Karpas-422 (cell line): ENCODE measurements around the gene FLAD1. TPM values are rescaled to one million over a fixed set of nuclear protein-coding genes. Genes with fewer than 3 reads are reported as not detected.

Source experiments
- DNase-seq: peaks from one replicate; pipeline ENCODE4 v3.0.0-alpha.2; 2015
- H2AFZ ChIP-seq: fragments of 200-600 bp; sonication (generic); 2 replicates; pipeline ENCODE4 v1.6.1; 2014; ENCODE audit warnings: antibody characterized with exemption, low read length, mixed read lengths
- H3K27ac ChIP-seq: fragments of 200-600 bp; sonication (generic); 2 replicates; pipeline ENCODE4 v1.5.1; 2014; ENCODE audit warnings: mild to moderate bottlenecking, low read length, moderate library complexity
- H3K27me3 ChIP-seq: fragments of 200-600 bp; sonication (generic); 2 replicates; pipeline ENCODE4 v1.6.1; 2014; ENCODE audit warnings: low read length, mixed read lengths
- H3K36me3 ChIP-seq: fragments of 200-600 bp; sonication (generic); 2 replicates; pipeline ENCODE4 v1.6.1; 2014; ENCODE audit warnings: low read length, mixed read lengths; ENCODE audit not compliant: insufficient read depth
- H3K4me1 ChIP-seq: fragments of 200-600 bp; sonication (generic); 2 replicates; pipeline ENCODE4 v1.6.1; 2014; ENCODE audit warnings: mild to moderate bottlenecking, low read length, mixed read lengths
- H3K4me2 ChIP-seq: fragments of 200-600 bp; sonication (generic); 2 replicates; pipeline ENCODE4 v1.6.1; 2014; ENCODE audit warnings: low read length, low read depth, mild to moderate bottlenecking; ENCODE audit not compliant: poor library complexity, severe bottlenecking
- H3K4me3 ChIP-seq: fragments of 200-600 bp; sonication (generic); 2 replicates; pipeline ENCODE4 v1.5.1; 2014; ENCODE audit warnings: mild to moderate bottlenecking, antibody characterized with exemption, low read length, mixed read lengths
- H3K79me2 ChIP-seq: fragments of 200-600 bp; sonication (generic); 2 replicates; pipeline ENCODE4 v1.6.1; 2014; ENCODE audit warnings: mild to moderate bottlenecking, low read length, mixed read lengths
- H3K9ac ChIP-seq: fragments of 200-600 bp; sonication (generic); 2 replicates; pipeline ENCODE4 v1.6.0; 2014; ENCODE audit warnings: low read length
- H3K9me2 ChIP-seq: fragments of 200-600 bp; sonication (generic), shearing (Covaris generic); replicated peaks from 2 replicates; pipeline ENCODE4 v1.6.0; 2014; ENCODE audit warnings: mild to moderate bottlenecking, low read length, moderate library complexity; ENCODE audit not compliant: insufficient read depth
- H3K9me3 ChIP-seq: fragments of 300-700, 200-600 bp; sonication (generic); 2 replicates; pipeline ENCODE4 v1.6.1; 2014; ENCODE audit warnings: low read length, mixed read lengths
- H4K20me1 ChIP-seq: fragments of 200-600 bp; sonication (generic); 2 replicates; pipeline ENCODE4 v1.6.1; 2014; ENCODE audit warnings: mild to moderate bottlenecking, antibody characterized with exemption, low read length, low read depth; ENCODE audit not compliant: insufficient read depth
- total RNA-seq: library from RNA; depleted of rRNA; stranded (reverse); fragments of >200 nt; shearing (Covaris generic); gene quantifications from 2 replicates; pipeline ENCODE4 v1.2.3, GENCODE V29; 2014; ENCODE audit warnings: low replicate concordance

Gene FLAD1
- total RNA-seq, 1 experiment from 2014 or later = 48.7 TPM

GRCh38 chr1:154945962-154946850 is 36.9 kb upstream of the FLAD1 start:
- Histone ChIP-seq H3K4me1 (peaks cover 58% of the 10 kb centered on the region), H3K36me3 (0 out of 2 replicates have a peak, but pooled peaks cover 3% of the 10 kb centered on the region), H3K9me2 (no peaks in the 10 kb centered on the region), H3K4me3 (no peak overlapping the region), H3K27ac (peak overlapping the region; percentile 98; the same call in 1 of the 2 replicates), H3K9me3 (no peaks in the 10 kb centered on the region), H3K4me2 (no peak overlapping the region), H2AFZ (no peak overlapping the region), H3K79me2 (peaks cover 18% of the 10 kb centered on the region), H3K9ac (peak overlapping the region; percentile 97), H4K20me1 (no peaks in the 10 kb centered on the region), H3K27me3 (no peaks in the 10 kb centered on the region)
- DNase-seq = no peak

- H3K36me3 ChIP-seq = 0 out of 2 replicates have a peak, but pooled peaks cover 3% of the 10 kb centered on the region
- H3K79me2 ChIP-seq = peaks cover 16% of the 10 kb centered on the region; the same call in 1 of the 2 replicates
- H3K27ac ChIP-seq = 0 out of 2 replicates have a peak overlapping the region, but pooled peaks have one; percentile 1
Observed at GRCh38 chr1:154948079-154948478, 35.1 kb upstream of the FLAD1 start.

DNA sequence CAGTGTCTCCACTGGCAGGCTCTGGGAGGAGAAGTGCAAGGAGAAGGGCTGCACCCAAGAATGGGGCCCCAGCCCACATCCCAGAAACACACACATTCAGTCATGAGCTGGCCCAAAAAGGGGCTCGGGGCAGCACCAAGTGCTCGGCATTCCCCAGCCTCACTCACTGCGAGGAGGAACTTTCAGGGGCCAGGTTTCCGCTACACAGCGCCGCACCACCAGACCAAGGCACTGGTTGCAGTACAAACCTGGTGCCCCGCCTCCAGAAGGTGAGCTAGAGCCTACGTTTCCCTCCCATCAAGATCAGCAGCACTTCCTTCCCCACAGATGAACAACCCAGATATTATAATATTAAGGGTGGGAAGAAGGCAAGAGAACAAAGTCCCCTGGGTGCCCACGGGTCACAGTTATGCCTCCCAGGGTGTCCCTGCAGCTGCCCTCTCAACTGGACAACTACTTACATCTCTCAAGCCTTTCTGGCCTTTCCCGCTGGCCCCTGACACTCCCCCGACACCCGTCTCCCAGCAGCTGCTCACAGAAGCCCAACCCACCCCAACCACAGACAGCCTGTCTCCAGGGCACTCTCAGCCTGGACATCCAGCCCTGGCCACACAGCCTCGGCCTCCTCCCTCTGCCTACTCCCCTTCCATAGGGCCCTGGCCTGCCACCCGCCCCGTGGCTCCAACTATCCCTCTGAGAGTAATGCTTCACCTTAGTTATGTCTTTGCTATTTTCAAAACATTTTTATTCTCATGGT is 31.1 kb upstream of the FLAD1 start:
- peaks cover 64% of the 10 kb centered on the region for H3K4me1 ChIP-seq

More at GRCh38 chr1:154948079-154948478, 35.1 kb upstream of the FLAD1 start:
- H4K20me1 ChIP-seq = no peaks in the 10 kb centered on the region
- H3K9me2 ChIP-seq = no peaks in the 10 kb centered on the region
- no peaks in the 10 kb centered on the region for H3K27me3 ChIP-seq
- no peaks in the 10 kb centered on the region for H3K9me3 ChIP-seq
- H2AFZ ChIP-seq = no peak overlapping the region
- H3K4me2 ChIP-seq = no peak overlapping the region
- H3K4me3 ChIP-seq = no peak overlapping the region
- DNase-seq = no peak
- H3K9ac ChIP-seq = no peak overlapping the region
- H3K4me1 ChIP-seq = peaks cover 58% of the 10 kb centered on the region

GRCh38 chr1:154952664-154953063 is 30.5 kb upstream of the FLAD1 start:
- DNase-seq = no peak
- no peak overlapping the region for H2AFZ ChIP-seq
- H3K4me2 ChIP-seq = peak overlapping the region; percentile 83
- peaks cover 35% of the 10 kb centered on the region for H3K79me2 ChIP-seq
- peak overlapping the region; percentile 72; the same call in 1 of the 2 replicates for H3K4me3 ChIP-seq
- peaks cover 64% of the 10 kb centered on the region for H3K4me1 ChIP-seq
- H3K27me3 ChIP-seq = no peaks in the 10 kb centered on the region
- no peaks in the 10 kb centered on the region for H3K9me2 ChIP-seq
- H3K9me3 ChIP-seq = no peaks in the 10 kb centered on the region
- H3K27ac ChIP-seq = peak overlapping the region; percentile 88
- peak overlapping the region; percentile 74 for H3K9ac ChIP-seq
- no peaks in the 10 kb centered on the region for H4K20me1 ChIP-seq
- 0 out of 2 replicates have a peak, but pooled peaks cover 3% of the 10 kb centered on the region for H3K36me3 ChIP-seq

More for the DNA sequence above, 31.1 kb upstream of the FLAD1 start:
- peak; percentile 70 for DNase-seq
- peak overlapping the region; percentile 72 for H3K4me3 ChIP-seq
- peak overlapping the region; percentile 88 for H3K27ac ChIP-seq
- H2AFZ ChIP-seq = no peak overlapping the region
- peak overlapping the region; percentile 83 for H3K4me2 ChIP-seq
- H3K9me3 ChIP-seq = no peaks in the 10 kb centered on the region
- H3K9me2 ChIP-seq = no peaks in the 10 kb centered on the region
- peaks cover 35% of the 10 kb centered on the region for H3K79me2 ChIP-seq
- 0 out of 2 replicates have a peak, but pooled peaks cover 3% of the 10 kb centered on the region for H3K36me3 ChIP-seq
- no peaks in the 10 kb centered on the region for H3K27me3 ChIP-seq
- no peaks in the 10 kb centered on the region for H4K20me1 ChIP-seq
- peak overlapping the region; percentile 74 for H3K9ac ChIP-seq

DNA sequence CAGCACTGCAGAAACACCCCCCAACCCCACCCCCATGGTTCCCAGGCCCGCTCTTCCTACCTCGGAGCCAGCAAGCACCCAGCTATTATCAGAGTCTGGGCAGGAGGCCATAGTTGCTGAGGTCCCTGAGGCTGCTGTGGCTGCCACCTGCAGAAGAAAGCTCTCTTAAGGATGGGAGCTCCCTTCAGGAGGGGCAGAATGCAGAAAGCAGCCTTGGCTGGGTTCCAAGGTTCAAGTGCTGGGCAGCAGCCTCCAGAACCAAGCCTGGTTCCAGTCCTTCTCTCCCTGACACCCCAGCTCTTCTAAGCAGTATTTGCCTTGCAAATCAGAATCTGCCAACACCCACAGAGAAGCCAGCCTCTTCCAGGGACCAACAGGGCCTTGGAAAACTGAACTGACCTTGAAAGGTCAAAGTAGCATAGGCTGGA is 29.5 kb upstream of the FLAD1 start:
- H3K27ac ChIP-seq = peak overlapping the region; percentile 88
- no peaks in the 10 kb centered on the region for H3K9me3 ChIP-seq
- peak overlapping the region; percentile 83 for H3K4me2 ChIP-seq
- peaks cover 64% of the 10 kb centered on the region for H3K4me1 ChIP-seq
- no peaks in the 10 kb centered on the region for H3K9me2 ChIP-seq
- H3K36me3 ChIP-seq = 0 out of 2 replicates have a peak, but pooled peaks cover 3% of the 10 kb centered on the region
- H3K79me2 ChIP-seq = peaks cover 35% of the 10 kb centered on the region
- H3K9ac ChIP-seq = peak overlapping the region; percentile 74
- H3K27me3 ChIP-seq = no peaks in the 10 kb centered on the region
- H2AFZ ChIP-seq = no peak overlapping the region
- peak overlapping the region; percentile 72 for H3K4me3 ChIP-seq
- no peaks in the 10 kb centered on the region for H4K20me1 ChIP-seq
- DNase-seq = no peak

DNA sequence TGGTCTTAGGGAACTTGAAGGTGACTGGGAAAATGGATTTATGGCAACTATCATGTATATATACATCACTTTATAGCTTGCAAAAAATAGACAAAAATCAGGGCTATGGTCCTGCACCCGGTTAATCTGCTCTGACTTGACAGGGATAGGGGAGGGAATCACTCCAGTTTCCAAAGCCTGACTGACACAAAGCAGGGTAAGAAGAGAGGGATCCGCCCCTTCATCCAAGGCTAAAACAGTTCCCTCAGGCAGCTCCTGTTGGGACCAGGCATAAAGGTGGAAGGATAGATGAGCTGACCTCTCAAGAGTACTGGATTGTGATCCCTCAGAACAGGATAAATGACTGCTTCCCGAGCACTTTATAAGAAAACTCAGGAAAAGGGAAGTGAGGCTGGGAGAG is 28.6 kb upstream of the FLAD1 start:
- H3K9me3 ChIP-seq = no peaks in the 10 kb centered on the region
- H4K20me1 ChIP-seq = no peaks in the 10 kb centered on the region
- peak overlapping the region; percentile 74 for H3K9ac ChIP-seq
- no peaks in the 10 kb centered on the region for H3K27me3 ChIP-seq
- H3K4me2 ChIP-seq = peak overlapping the region; percentile 83
- H3K9me2 ChIP-seq = no peaks in the 10 kb centered on the region
- peak overlapping the region; percentile 88 for H3K27ac ChIP-seq
- no peak overlapping the region for H2AFZ ChIP-seq
- H3K36me3 ChIP-seq = 0 out of 2 replicates have a peak, but pooled peaks cover 3% of the 10 kb centered on the region
- DNase-seq = no peak
- peaks cover 35% of the 10 kb centered on the region for H3K79me2 ChIP-seq
- peak overlapping the region; percentile 72 for H3K4me3 ChIP-seq
- H3K4me1 ChIP-seq = peaks cover 64% of the 10 kb centered on the region

GRCh38 chr1:154955039-154955717 is 28.0 kb upstream of the FLAD1 start:
- Histone ChIP-seq H3K27ac (peak overlapping the region; percentile 88), H3K36me3 (0 out of 2 replicates have a peak, but pooled peaks cover 3% of the 10 kb centered on the region), H3K9me2 (no peaks in the 10 kb centered on the region), H4K20me1 (no peaks in the 10 kb centered on the region), H3K4me3 (peak overlapping the region; percentile 72), H3K79me2 (peaks cover 37% of the 10 kb centered on the region), H2AFZ (no peak overlapping the region), H3K9me3 (no peaks in the 10 kb centered on the region), H3K27me3 (no peaks in the 10 kb centered on the region), H3K4me2 (peak overlapping the region; percentile 83), H3K4me1 (peaks cover 65% of the 10 kb centered on the region), H3K9ac (peak overlapping the region; percentile 74)
- DNase-seq = peak; percentile 88
